ENCODE measurements around the gene CLIP4.

DNA sequence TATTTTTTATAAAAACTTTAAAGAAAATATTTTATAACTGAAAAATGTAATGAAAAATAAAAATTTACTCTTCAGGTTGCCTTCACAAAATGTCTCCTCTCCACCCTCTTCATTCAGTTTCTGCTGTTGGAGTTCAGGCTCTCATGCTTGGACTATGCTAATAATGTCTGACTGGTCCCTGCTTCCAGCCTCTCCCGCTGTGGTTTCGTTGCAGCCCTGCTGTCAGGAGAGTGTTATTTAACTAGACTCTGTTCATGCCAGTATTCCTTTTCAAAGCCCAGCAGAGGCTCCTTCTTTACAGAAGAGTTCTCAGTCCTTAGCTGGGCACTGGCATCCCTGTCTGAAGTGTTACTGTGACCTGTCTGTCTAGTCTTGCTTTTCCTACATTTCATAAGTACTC is 40.4 kb downstream of the CLIP4 start:
- TF ChIP-seq, protein P1, sequence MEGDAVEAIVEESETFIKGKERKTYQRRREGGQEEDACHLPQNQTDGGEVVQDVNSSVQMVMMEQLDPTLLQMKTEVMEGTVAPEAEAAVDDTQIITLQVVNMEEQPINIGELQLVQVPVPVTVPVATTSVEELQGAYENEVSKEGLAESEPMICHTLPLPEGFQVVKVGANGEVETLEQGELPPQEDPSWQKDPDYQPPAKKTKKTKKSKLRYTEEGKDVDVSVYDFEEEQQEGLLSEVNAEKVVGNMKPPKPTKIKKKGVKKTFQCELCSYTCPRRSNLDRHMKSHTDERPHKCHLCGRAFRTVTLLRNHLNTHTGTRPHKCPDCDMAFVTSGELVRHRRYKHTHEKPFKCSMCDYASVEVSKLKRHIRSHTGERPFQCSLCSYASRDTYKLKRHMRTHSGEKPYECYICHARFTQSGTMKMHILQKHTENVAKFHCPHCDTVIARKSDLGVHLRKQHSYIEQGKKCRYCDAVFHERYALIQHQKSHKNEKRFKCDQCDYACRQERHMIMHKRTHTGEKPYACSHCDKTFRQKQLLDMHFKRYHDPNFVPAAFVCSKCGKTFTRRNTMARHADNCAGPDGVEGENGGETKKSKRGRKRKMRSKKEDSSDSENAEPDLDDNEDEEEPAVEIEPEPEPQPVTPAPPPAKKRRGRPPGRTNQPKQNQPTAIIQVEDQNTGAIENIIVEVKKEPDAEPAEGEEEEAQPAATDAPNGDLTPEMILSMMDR (conservative IDR thresholded peaks at IDR 0.05 in 1 of 2, IDR thresholded peaks at IDR 0.05 in 1 of 2; ENCODE audit: extremely low read depth in 1 of 2, insufficient read depth in 1 of 2, low read depth in 1 of 2, low read length in 2 of 2): no peak
- no peak for TF ChIP-seq EZH2 (IDR thresholded peaks at IDR 0.05; ENCODE audit: borderline replicate concordance, low read length)
